GM21367 (cell line): ENCODE measurements around the gene RIMS4.

Source experiments
- ATAC-seq: cut with Tn5 transposase; IDR thresholded peaks from one replicate; pipeline ENCODE4 v1.9.1; 2021; ENCODE audit not compliant: unreplicated experiment

The RIMS4 gene

GRCh38 chr20:44810391-44811149 is at the start of gene RIMS4:
RIMS4 (minus strand) TSS chr20:44810546; CDS start chr20:44810271, 275 bp downstream.
- ATAC-seq = no peak

GRCh38 chr20:44858606-44859360 is 48.4 kb upstream of the RIMS4 start:
- ATAC-seq = no peak

GRCh38 chr20:44856856-44857448 is 46.6 kb upstream of the RIMS4 start:
- ATAC-seq = no peak

GRCh38 chr20:44856442-44856841 is 46.1 kb upstream of the RIMS4 start:
- ATAC-seq = no peak

GRCh38 chr20:44851545-44851944 is 41.2 kb upstream of the RIMS4 start:
- no peak for ATAC-seq

- ATAC-seq = no peak
Measured at GRCh38 chr20:44850837-44851236, 40.5 kb upstream of the RIMS4 start.

- no peak for ATAC-seq
Measured at GRCh38 chr20:44850272-44850671, 39.9 kb upstream of the RIMS4 start.

GRCh38 chr20:44849703-44850102 is 39.4 kb upstream of the RIMS4 start:
- no peak for ATAC-seq

- ATAC-seq = no peak
Measured at GRCh38 chr20:44848254-44849015, 38.1 kb upstream of the RIMS4 start.

- ATAC-seq = no peak
Measured at GRCh38 chr20:44843876-44844275, 33.5 kb upstream of the RIMS4 start.

- no peak for ATAC-seq
Measured at GRCh38 chr20:44841955-44842354, 31.6 kb upstream of the RIMS4 start.

GRCh38 chr20:44840826-44841225 is 30.5 kb upstream of the RIMS4 start:
- no peak for ATAC-seq

- no peak for ATAC-seq
Measured at GRCh38 chr20:44839481-44839880, 29.1 kb upstream of the RIMS4 start.

- ATAC-seq = no peak
Measured at GRCh38 chr20:44838521-44838920, 28.2 kb upstream of the RIMS4 start.

GRCh38 chr20:44837946-44838345 is 27.6 kb upstream of the RIMS4 start:
- no peak for ATAC-seq

- no peak for ATAC-seq
Measured at GRCh38 chr20:44836601-44837120, 26.3 kb upstream of the RIMS4 start.

- no peak for ATAC-seq
Measured at GRCh38 chr20:44835661-44836221, 25.4 kb upstream of the RIMS4 start.

- ATAC-seq = no peak
Measured at GRCh38 chr20:44835116-44835515, 24.8 kb upstream of the RIMS4 start.

GRCh38 chr20:44834693-44835092 is 24.3 kb upstream of the RIMS4 start:
- no peak for ATAC-seq

- ATAC-seq = no peak
Measured at GRCh38 chr20:44833437-44833836, 23.1 kb upstream of the RIMS4 start.

- no peak for ATAC-seq
Measured at GRCh38 chr20:44832724-44833123, 22.4 kb upstream of the RIMS4 start.
